HT-29 (cell line): ENCODE results near the gene CNKSR1. TPM values are rescaled to one million over a fixed set of nuclear protein-coding genes. Genes with fewer than 3 reads are reported as not detected.

Experiments used
- DNase-seq: peaks from one replicate; pipeline ENCODE4 v3.0.0-alpha.2; 2015; ENCODE audit warnings: low spot score
- total RNA-seq: library from RNA; depleted of rRNA; stranded (reverse); fragments of >200 nt; shearing (Covaris generic); gene quantifications from 2 replicates; pipeline ENCODE4 v1.2.3, GENCODE V29; 2014; rRNA removed

The CNKSR1 gene
- 39.9 and 40.4 TPM in 2 replicates for total RNA-seq

GRCh38 chr1:26177182-26177684 is at the start of gene CNKSR1:
Gene CNKSR1 (plus strand): TSS chr1:26177491. CDS start chr1:26177548, 57 bp downstream.
- peak; percentile 93 for DNase-seq

GRCh38 chr1:26129778-26130177 is 47.5 kb upstream of the CNKSR1 start:
- no peak for DNase-seq

GRCh38 chr1:26130695-26131094 is 46.6 kb upstream of the CNKSR1 start:
- DNase-seq = no peak

GRCh38 chr1:26132128-26132833 is 45.0 kb upstream of the CNKSR1 start:
- DNase-seq = peak; percentile 51

GRCh38 chr1:26132834-26133167 is 44.5 kb upstream of the CNKSR1 start:
- no peak for DNase-seq

GRCh38 chr1:26134466-26134865 is 42.8 kb upstream of the CNKSR1 start:
- no peak for DNase-seq

GRCh38 chr1:26138974-26139558 is 38.2 kb upstream of the CNKSR1 start:
- DNase-seq = peak; percentile 9

GRCh38 chr1:26142159-26142558 is 35.1 kb upstream of the CNKSR1 start:
- DNase-seq = no peak

- peak; percentile 96 for DNase-seq
These were observed 32.0 kb upstream of the CNKSR1 start for GRCh38 chr1:26145041-26145959.

- no peak for DNase-seq
These were observed 31.4 kb upstream of the CNKSR1 start for GRCh38 chr1:26145960-26146294.

- no peak for DNase-seq
These were observed 28.4 kb upstream of the CNKSR1 start for GRCh38 chr1:26148887-26149286.

- DNase-seq = no peak
These were observed 23.2 kb upstream of the CNKSR1 start for GRCh38 chr1:26153966-26154532.

GRCh38 chr1:26154750-26155149 is 22.5 kb upstream of the CNKSR1 start:
- DNase-seq = no peak

- DNase-seq = no peak
These were observed 21.7 kb upstream of the CNKSR1 start for GRCh38 chr1:26155370-26156284.

GRCh38 chr1:26156285-26157038 is 20.8 kb upstream of the CNKSR1 start:
- DNase-seq = no peak

- no peak for DNase-seq
These were observed 18.9 kb upstream of the CNKSR1 start for GRCh38 chr1:26158271-26158907.

- DNase-seq = no peak
These were observed 18.2 kb upstream of the CNKSR1 start, which contains the start of gene FAM110D for GRCh38 chr1:26158908-26159742. Gene FAM110D (plus strand): TSS chr1:26159079. CDS start chr1:26161292, 2,213 bp downstream.

GRCh38 chr1:26159743-26160039 is 17.6 kb upstream of the CNKSR1 start:
- no peak for DNase-seq
